B cell (primary cell): ENCODE measurements around the gene GCFC2.

Experiments
- CTCF ChIP-seq: fragments of 200-600 bp; IDR thresholded peaks from one replicate; pipeline ENCODE4 v1.8.0; 2022; ENCODE audit warnings: antibody characterized with exemption, mild to moderate bottlenecking
- EZH2 ChIP-seq: IDR thresholded peaks from 2 replicates; pipeline ENCODE4 v1.6.1; 2012; ENCODE audit warnings: borderline replicate concordance, low read depth, mild to moderate bottlenecking, moderate library complexity, low read length; ENCODE audit not compliant: insufficient read depth, poor library complexity, severe bottlenecking

- TF ChIP-seq CTCF = no peak
- no peak for TF ChIP-seq EZH2
These were observed 34.3 kb downstream of the GCFC2 start for GRCh38 chr2:75676464-75676863.
